Limb (tissue), 2 donors: ENCODE results near the gene TCERG1L.
"Not testable (repeated sequence)": the region's sequence is repeated elsewhere in the genome, so short reads cannot be mapped to it uniquely, and the experiment has no call there.

Source experiments
- DNase-seq, 2 donors: peaks; one replicate each; pipeline ENCODE4 v3.0.0-alpha.2; 2016; ENCODE audit errors: extremely low spot score in 2 of 2

The TCERG1L gene

GRCh38 chr10:131146790-131147189 is 164.7 kb downstream of the TCERG1L start:
- peak in 1 of 2 donors; percentile 21 for DNase-seq

GRCh38 chr10:131145756-131146155 is 165.8 kb downstream of the TCERG1L start:
- DNase-seq, result peak in 1 of 2 donors; percentile 38

- no peak for DNase-seq
These were observed 166.7 kb downstream of the TCERG1L start for GRCh38 chr10:131144711-131145375.

- no peak for DNase-seq
These were observed 167.3 kb downstream of the TCERG1L start for GRCh38 chr10:131144196-131144595.

- DNase-seq, result no peak
These were observed 167.9 kb downstream of the TCERG1L start for GRCh38 chr10:131143425-131144165.

GRCh38 chr10:131142517-131143380 is 168.8 kb downstream of the TCERG1L start:
- no peak for DNase-seq

- DNase-seq, result no peak
These were observed 169.6 kb downstream of the TCERG1L start for GRCh38 chr10:131141645-131142516.

GRCh38 chr10:131141207-131141606 is 170.3 kb downstream of the TCERG1L start:
- no peak for DNase-seq

GRCh38 chr10:131140606-131141005 is 170.9 kb downstream of the TCERG1L start:
- no peak for DNase-seq

- no peak for DNase-seq
These were observed 174.3 kb downstream of the TCERG1L start for GRCh38 chr10:131137223-131137622.

GRCh38 chr10:131136336-131136735 is 175.2 kb downstream of the TCERG1L start:
- DNase-seq, result not testable (repeated sequence)

- no peak for DNase-seq
These were observed 175.8 kb downstream of the TCERG1L start for GRCh38 chr10:131135716-131136115.

GRCh38 chr10:131134651-131135050 is 176.9 kb downstream of the TCERG1L start:
- no peak for DNase-seq

- no peak for DNase-seq
These were observed 177.4 kb downstream of the TCERG1L start for GRCh38 chr10:131134001-131134576.

GRCh38 chr10:131132681-131133080 is 178.8 kb downstream of the TCERG1L start:
- no peak for DNase-seq

- peak in 1 of 2 donors; percentile 76 for DNase-seq
These were observed 179.6 kb downstream of the TCERG1L start for GRCh38 chr10:131131726-131132591.

GRCh38 chr10:131130025-131130424 is 181.5 kb downstream of the TCERG1L start:
- DNase-seq, result no peak

GRCh38 chr10:131129544-131129943 is 182.0 kb downstream of the TCERG1L start:
- no peak for DNase-seq

- no peak for DNase-seq
These were observed 182.8 kb downstream of the TCERG1L start for GRCh38 chr10:131128731-131129130.

- DNase-seq, result no peak
These were observed 183.9 kb downstream of the TCERG1L start for GRCh38 chr10:131127610-131128009.
